Adrenal gland (tissue), 5 donors: Measurements from ENCODE around the gene ARHGEF28.

Source experiments
- CTCF ChIP-seq, 6 experiments: fragments of 450-650 bp in 4 of 6; fragments of 200-600 bp in 2 of 6; sonication (generic) in 1 of 6; IDR thresholded peaks; 1 replicate in 5 of 6; 2 replicates in 1 of 6; pipeline versions ENCODE4 v1.5.1 to v1.8.0; 2016 to 2021; ENCODE audit warnings: antibody characterized with exemption in 6 of 6, mild to moderate bottlenecking in 2 of 6, moderate library complexity in 1 of 6
- POLR2A ChIP-seq, 2 donors: fragments of 450-650 bp; IDR thresholded peaks; one replicate each; pipeline ENCODE4 v1.6.1; 2017; ENCODE audit warnings: antibody characterized with exemption in 2 of 2, mild to moderate bottlenecking in 2 of 2, moderate library complexity in 1 of 2
- donor health status: DM: no; HTN: no; CAD: no.

GRCh38 chr5:73687357-73687756 lies 61.4 kb downstream of the ARHGEF28 start:
- TF ChIP-seq CTCF (IDR thresholded peaks at IDR 0.05) (no peak), POLR2A (IDR thresholded peaks at IDR 0.05) (no peak)
